ACC112 (cell line): Measurements from ENCODE around the gene AIRE.

Source experiments
- H2AFZ ChIP-seq: fragments of 200-600 bp; sonication (generic); one replicate; pipeline ENCODE4 v1.6.0; 2017; ENCODE audit warnings: antibody characterized with exemption, low read length; ENCODE audit not compliant: unreplicated experiment
- H3K27ac ChIP-seq: fragments of 200-600 bp; sonication (generic); 2 replicates; pipeline ENCODE4 v1.5.1; 2014; ENCODE audit warnings: low read depth, mild to moderate bottlenecking, antibody characterized with exemption, low read length, moderate library complexity
- H3K27me3 ChIP-seq: fragments of 200-600 bp; sonication (generic); 2 replicates; pipeline ENCODE4 v1.6.1; 2014; ENCODE audit warnings: mild to moderate bottlenecking, antibody characterized with exemption, low read length, moderate library complexity, mixed read lengths; ENCODE audit not compliant: insufficient read depth
- H3K36me3 ChIP-seq: fragments of 200-600 bp; sonication (generic); 2 replicates; pipeline ENCODE4 v1.6.1; 2016; ENCODE audit warnings: mild to moderate bottlenecking, antibody characterized with exemption, low read length, moderate library complexity, mixed read lengths; ENCODE audit not compliant: insufficient read depth
- H3K4me1 ChIP-seq: fragments of 200-600 bp; sonication (generic); one replicate; pipeline ENCODE4 v1.6.1; 2016; ENCODE audit warnings: low read length, mixed read lengths; ENCODE audit not compliant: insufficient read depth, unreplicated experiment, control insufficient read depth
- H3K4me3 ChIP-seq: fragments of 200-600 bp; sonication (generic); 2 replicates; pipeline ENCODE4 v1.5.1; 2014; ENCODE audit warnings: mild to moderate bottlenecking, low read depth, low read length
- H3K79me2 ChIP-seq: fragments of 200-600 bp; sonication (generic); one replicate; pipeline ENCODE4 v1.6.0; 2016; ENCODE audit warnings: low read length; ENCODE audit not compliant: control insufficient read depth, unreplicated experiment, insufficient read depth

AIRE gene

DNA sequence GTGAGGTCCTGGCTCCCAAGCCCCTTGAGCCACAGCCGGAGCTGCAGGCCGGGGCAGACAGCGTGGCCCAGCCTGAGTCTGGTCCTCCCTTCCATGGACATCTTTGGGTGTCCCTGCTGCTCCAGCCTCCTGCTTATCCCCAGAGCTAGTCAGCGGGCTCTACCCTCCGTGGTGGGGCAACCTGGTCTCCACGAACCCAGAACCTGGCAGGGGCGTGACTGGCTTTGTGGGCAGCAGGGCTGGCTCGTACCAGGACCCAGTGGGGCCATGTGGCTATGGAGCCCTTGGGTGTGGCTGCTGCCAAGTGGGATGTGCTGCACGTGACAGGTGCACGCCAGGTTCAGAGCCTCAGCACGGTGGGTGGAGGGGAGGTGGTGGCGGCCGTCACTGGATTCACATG lies 35.2 kb downstream of the AIRE start:
- no peaks in the 10 kb centered on the region for H3K4me1 ChIP-seq
- no peak overlapping the region for H3K4me3 ChIP-seq
- no peaks in the 10 kb centered on the region for H3K79me2 ChIP-seq
- H3K36me3 ChIP-seq: no peaks in the 10 kb centered on the region; the same call in 1 of the 2 replicates
- H3K27me3 ChIP-seq: no peaks in the 10 kb centered on the region
- no peak overlapping the region for H3K27ac ChIP-seq
- no peak overlapping the region for H2AFZ ChIP-seq

- Histone ChIP-seq H3K4me1 (no peaks in the 10 kb centered on the region), H3K27ac (no peak overlapping the region), H3K79me2 (no peaks in the 10 kb centered on the region), H3K4me3 (no peak overlapping the region), H3K27me3 (no peaks in the 10 kb centered on the region), H2AFZ (no peak overlapping the region), H3K36me3 (no peaks in the 10 kb centered on the region; the same call in 1 of the 2 replicates)
These were observed 36.3 kb downstream of the AIRE start for GRCh38 chr21:44321846-44322450.

DNA sequence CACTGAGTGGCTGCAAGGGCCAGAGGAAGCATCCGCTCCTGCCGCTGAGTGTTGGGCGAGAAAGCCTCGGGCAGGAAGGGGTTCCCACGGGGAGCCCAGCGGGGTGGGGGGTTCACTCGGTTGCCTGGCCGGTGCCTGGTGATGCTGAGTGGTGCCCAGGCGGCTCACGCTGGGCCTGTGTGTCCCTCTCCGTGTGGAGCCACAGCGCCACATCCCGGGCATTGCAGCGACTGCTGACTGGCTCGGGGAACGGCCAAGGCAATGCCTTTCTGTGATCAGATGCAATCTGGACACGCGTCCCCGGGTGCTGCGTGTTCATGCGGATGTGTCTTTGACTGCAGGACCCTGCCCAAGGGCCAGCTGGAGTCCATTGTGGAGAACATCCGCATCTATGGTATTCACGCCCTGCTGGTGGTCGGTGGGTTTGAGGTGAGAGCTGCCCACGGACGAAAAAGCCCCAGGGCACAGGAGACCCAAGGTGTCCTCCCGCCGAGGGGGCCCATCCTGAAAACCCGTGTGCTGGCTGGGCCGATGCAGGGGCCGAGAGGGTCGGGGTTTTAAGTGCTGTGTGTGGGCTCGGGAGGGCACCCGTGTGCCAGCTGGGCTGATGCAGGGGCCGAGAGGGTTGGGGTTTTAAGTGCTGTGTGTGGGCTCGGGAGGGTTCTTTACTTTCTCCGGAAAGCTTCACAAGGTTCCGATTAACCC lies 37.1 kb downstream of the AIRE start:
- no peaks in the 10 kb centered on the region; the same call in 1 of the 2 replicates for H3K36me3 ChIP-seq
- no peak overlapping the region for H2AFZ ChIP-seq
- H3K27ac ChIP-seq: no peak overlapping the region
- H3K79me2 ChIP-seq: no peaks in the 10 kb centered on the region
- H3K27me3 ChIP-seq: no peaks in the 10 kb centered on the region
- H3K4me3 ChIP-seq: no peak overlapping the region
- no peaks in the 10 kb centered on the region for H3K4me1 ChIP-seq

- Histone ChIP-seq H3K4me3 (no peak overlapping the region), H3K4me1 (no peaks in the 10 kb centered on the region), H2AFZ (no peak overlapping the region), H3K27me3 (no peaks in the 10 kb centered on the region), H3K36me3 (no peaks in the 10 kb centered on the region; the same call in 1 of the 2 replicates), H3K27ac (no peak overlapping the region), H3K79me2 (no peaks in the 10 kb centered on the region)
These were observed 37.9 kb downstream of the AIRE start for GRCh38 chr21:44323591-44323990.

GRCh38 chr21:44324106-44324853 lies 38.6 kb downstream of the AIRE start:
- Histone ChIP-seq H3K36me3 (no peaks in the 10 kb centered on the region; the same call in 1 of the 2 replicates), H2AFZ (no peak overlapping the region), H3K4me3 (no peak overlapping the region), H3K27me3 (no peaks in the 10 kb centered on the region), H3K27ac (no peak overlapping the region), H3K79me2 (no peaks in the 10 kb centered on the region), H3K4me1 (no peaks in the 10 kb centered on the region)

- no peaks in the 10 kb centered on the region for H3K27me3 ChIP-seq
- H3K79me2 ChIP-seq: no peaks in the 10 kb centered on the region
- H2AFZ ChIP-seq: no peak overlapping the region
- no peaks in the 10 kb centered on the region for H3K4me1 ChIP-seq
- H3K27ac ChIP-seq: no peak overlapping the region
- no peaks in the 10 kb centered on the region; the same call in 1 of the 2 replicates for H3K36me3 ChIP-seq
- H3K4me3 ChIP-seq: no peak overlapping the region
These were observed 39.1 kb downstream of the AIRE start for GRCh38 chr21:44324854-44325107.

DNA sequence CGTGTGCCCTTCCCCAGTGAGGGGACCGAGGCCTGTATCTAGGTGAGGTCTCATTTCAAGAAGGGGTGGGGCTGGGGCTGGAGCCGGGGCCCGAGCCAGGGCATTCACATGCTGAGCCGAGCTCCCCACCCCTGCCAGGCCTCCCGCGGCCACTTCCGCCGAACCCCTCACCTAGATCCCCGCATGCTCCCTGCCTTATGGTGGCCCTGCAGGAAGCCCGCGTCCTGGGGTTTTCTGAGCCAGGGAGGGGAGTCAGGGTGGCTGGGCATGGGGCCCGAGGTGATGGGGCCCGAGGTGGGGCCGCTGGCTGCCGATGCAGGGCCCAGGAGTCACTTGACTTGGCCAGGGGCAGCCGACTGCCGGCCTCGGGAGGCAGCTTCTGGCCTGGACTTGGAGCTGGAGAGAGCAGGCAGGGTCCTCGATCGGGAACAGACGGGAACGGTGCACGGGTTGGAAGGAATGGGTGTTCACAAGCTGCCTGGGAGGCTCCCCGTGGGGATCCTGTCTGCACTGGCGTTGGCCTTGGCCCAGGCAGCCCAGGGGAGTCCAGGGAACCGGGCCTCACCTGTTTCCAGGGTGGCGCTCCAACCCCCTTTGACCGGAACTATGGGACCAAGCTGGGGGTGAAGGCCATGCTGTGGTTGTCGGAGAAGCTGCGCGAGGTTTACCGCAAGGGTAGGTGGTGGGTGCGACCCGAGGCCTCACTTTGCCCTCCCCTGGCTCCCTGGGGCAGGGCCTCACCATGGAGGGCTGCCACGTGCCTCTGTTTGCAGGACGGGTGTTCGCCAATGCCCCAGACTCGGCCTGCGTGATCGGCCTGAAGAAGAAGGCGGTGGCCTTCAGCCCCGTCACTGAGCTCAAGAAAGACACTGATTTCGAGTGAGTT lies 40.0 kb downstream of the AIRE start:
- Histone ChIP-seq H3K27ac (no peak overlapping the region), H3K79me2 (no peaks in the 10 kb centered on the region), H3K4me3 (no peak overlapping the region), H3K4me1 (no peaks in the 10 kb centered on the region), H2AFZ (no peak overlapping the region), H3K27me3 (no peaks in the 10 kb centered on the region), H3K36me3 (no peaks in the 10 kb centered on the region; the same call in 1 of the 2 replicates)

DNA sequence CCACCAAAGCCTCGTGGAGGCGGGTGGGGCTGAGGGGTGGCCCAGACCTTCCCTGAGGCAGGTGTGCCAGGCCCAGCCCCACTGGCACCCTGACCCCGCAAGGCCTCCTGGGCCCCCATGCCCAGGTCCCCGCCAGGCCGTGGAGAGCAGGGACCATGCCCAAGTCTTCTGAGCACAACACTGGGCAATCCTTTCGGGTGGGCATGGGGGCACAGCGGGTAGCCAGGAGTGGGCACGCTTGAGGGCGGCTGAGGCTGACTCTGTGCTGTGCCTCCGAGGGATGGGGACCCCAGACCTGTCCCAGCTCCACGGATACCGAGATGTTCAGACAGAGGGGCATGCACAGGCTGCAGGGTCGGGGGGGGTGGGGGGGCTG lies 40.6 kb downstream of the AIRE start:
- no peak overlapping the region for H3K27ac ChIP-seq
- H2AFZ ChIP-seq: no peak overlapping the region
- no peak overlapping the region for H3K4me3 ChIP-seq
- no peaks in the 10 kb centered on the region; the same call in 1 of the 2 replicates for H3K36me3 ChIP-seq
- no peaks in the 10 kb centered on the region for H3K4me1 ChIP-seq
- H3K27me3 ChIP-seq: no peaks in the 10 kb centered on the region
- no peaks in the 10 kb centered on the region for H3K79me2 ChIP-seq

- Histone ChIP-seq H3K27ac (no peak overlapping the region), H3K4me1 (no peaks in the 10 kb centered on the region), H3K27me3 (no peaks in the 10 kb centered on the region), H3K79me2 (no peaks in the 10 kb centered on the region), H3K36me3 (no peaks in the 10 kb centered on the region; the same call in 1 of the 2 replicates), H2AFZ (no peak overlapping the region), H3K4me3 (no peak overlapping the region)
These were observed 41.3 kb downstream of the AIRE start for GRCh38 chr21:44326716-44327602.

- Histone ChIP-seq H3K79me2 (no peaks in the 10 kb centered on the region), H3K4me1 (no peaks in the 10 kb centered on the region), H3K4me3 (no peak overlapping the region), H2AFZ (no peak overlapping the region), H3K27ac (no peak overlapping the region), H3K27me3 (no peaks in the 10 kb centered on the region), H3K36me3 (no peaks in the 10 kb centered on the region; the same call in 1 of the 2 replicates)
These were observed 41.9 kb downstream of the AIRE start for GRCh38 chr21:44327603-44327974.
